AG09309 (cell line): ENCODE data around the gene KLRG1.
A peak's percentile ranks its signal among the peaks of the same experiment; 100 is the strongest.

ENCODE experiments used
- DNase-seq: peaks from one replicate; pipeline ENCODE4 v3.0.0-alpha.2; 2010; ENCODE audit warnings: low read depth
- H3K4me3 ChIP-seq: 2 replicates; pipeline ENCODE4 v1.5.1; 2011; ENCODE audit warnings: mild to moderate bottlenecking, low read depth, low read length, moderate library complexity; ENCODE audit not compliant: control insufficient read depth
- CTCF ChIP-seq: IDR thresholded peaks from 2 replicates; pipeline ENCODE4 v1.5.1; 2011; ENCODE audit warnings: mild to moderate bottlenecking, low read depth, low read length, inconsistent platforms; ENCODE audit not compliant: insufficient read depth, control insufficient read depth; ENCODE audit errors: missing control alignments

KLRG1 gene

DNA sequence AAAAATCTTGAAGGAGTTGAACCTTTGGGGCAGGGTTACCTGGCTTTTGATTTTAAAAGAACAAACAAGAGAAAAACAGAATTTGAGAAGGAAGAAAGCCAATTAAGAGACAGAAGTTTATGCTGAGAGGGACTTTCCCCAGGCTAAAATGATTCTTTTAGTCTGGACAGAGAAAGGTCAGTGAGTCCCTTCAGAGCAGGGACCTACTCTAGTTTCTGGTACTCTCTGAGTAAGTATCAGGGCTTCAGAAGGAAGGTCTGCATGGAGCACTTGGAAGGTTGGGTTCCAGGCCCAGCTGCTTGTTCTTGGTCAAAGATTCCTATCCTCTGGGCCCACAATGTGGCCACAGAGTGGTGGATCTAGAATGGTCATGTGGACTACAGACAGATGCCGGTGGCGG lies 59.6 kb downstream of the KLRG1 start:
- no peak for DNase-seq
- no peak for TF ChIP-seq CTCF
- no peak overlapping the region for H3K4me3 ChIP-seq

GRCh38 chr12:9049520-9050133 lies 60.3 kb downstream of the KLRG1 start:
- DNase-seq, result peak; percentile 18
- peak; percentile 52 for TF ChIP-seq CTCF
- no peak overlapping the region for H3K4me3 ChIP-seq

DNA sequence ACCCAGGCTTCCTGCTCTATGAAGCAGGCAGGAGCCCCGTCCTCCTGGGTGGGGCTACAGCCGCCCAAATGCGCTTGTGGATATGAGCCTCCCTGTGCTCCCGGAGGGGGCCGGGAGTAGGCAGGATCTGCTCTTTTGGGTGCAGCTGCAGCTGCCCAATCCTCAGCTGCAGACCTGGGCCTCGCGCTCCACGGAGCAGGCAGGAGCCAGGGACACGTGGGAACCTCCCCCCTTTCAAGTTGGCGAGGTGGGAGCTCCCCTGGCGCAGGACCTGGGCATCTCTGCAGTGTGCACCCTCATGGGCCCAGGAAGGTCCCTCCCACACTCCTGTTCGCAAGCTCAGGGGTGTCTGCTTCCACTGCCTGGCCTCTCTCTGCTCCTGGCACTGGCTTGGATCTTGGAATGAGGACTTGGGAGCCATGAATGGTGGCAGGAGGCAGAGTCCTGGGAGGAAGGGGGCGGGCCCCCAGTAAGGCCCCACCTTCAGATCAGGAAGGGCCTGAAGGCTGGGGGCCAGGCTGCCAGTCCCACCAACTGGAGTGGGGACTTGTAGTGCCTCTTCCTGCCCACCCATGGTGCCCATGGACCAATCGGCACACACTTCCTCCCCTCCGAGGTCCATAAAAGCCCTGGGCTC lies 61.3 kb downstream of the KLRG1 start:
- TF ChIP-seq CTCF, result no peak
- DNase-seq, result no peak
- H3K4me3 ChIP-seq, result no peak overlapping the region

DNA sequence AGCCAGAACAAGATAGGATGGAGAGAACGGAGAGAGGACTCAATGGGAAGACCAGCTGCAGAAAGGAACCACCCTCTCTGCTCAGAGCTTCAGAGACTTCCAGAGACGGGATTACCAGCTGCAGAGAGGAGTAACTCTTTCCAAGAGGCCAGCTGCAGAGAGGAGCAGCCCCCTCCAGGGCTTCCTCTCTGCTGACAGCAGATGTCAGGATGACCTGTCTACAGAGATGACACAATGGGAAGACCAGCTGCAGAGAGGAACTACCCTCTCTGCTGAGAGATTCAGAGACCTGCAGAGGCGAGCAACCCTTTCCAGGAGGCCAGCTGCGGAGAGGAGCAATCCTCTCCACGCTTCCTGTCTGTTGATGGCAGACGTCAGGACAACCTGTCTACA lies 61.8 kb downstream of the KLRG1 start:
- DNase-seq, result no peak
- TF ChIP-seq CTCF, result no peak
- no peak overlapping the region for H3K4me3 ChIP-seq

GRCh38 chr12:9052610-9053009 lies 63.3 kb downstream of the KLRG1 start:
- H3K4me3 ChIP-seq, result no peak overlapping the region
- DNase-seq, result no peak
- no peak for TF ChIP-seq CTCF
